ENCODE measurements around the gene ARHGEF39. TPM values are rescaled to one million over a fixed set of nuclear protein-coding genes. Genes with fewer than 3 reads are reported as not detected.

The ARHGEF39 gene
- total RNA-seq, result 1.2 TPM
- long read RNA-seq, partial matches to known transcripts, result 0 of 1 reads
- long read RNA-seq, other reads (novel, unspliced or antisense), result 1 of 1 reads

DNA sequence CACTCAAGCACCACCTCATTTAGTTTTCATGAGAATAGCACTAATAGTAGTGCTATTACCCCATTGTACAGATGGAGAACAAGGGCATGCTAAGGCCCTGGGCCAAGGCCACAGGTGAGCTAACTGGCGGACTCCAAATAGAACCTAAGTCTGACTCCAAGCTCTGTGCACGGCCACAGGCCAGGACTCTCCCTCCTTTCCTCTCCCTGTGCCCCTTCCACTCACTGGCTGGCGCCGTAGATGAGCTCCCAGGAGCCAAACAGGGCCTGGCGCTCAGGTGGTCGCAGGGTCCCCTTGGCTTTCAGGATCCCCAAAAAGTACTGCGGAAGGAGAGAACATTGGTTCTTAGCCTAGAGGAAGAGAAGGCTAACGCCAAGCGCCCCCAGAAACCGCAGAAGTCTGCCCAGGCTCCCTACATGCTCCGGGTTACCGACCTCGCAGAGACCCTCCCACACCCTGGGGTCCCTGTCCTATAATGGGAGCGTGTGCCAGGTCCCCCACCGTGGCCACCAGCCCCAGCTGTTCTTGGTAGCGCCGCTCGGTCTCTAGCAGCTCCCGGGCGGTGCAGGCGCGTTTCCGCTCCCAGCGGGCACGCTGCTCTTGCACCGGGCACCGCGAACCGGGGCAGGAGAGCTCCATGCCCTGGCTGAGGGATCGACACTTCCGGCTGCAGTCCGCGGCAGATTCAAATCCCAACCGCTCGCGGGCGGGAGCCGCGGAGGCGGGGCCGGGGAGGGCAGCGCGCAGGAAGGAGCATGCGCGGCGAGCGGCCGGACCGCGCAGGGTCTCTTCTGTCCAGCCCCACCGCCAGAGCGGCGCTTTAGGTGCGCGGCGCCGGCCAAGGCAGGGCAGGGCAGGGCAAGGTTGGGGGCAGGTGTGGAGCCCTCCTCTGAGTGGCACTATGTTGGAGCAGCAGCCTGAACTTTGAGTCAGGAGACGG lies at the start of gene ARHGEF39:
TSS of gene ARHGEF39 (minus strand) at position 665 of the 940 bp plus-strand sequence. CDS start at position 639, 26 bp downstream.
- Histone ChIP-seq H3K27ac (peak within 1 kb of the TSS; percentile 69), H3K27me3 (ENCODE audit: low read depth) (no peaks in the 10 kb centered on the region), H3K4me3 (peak within 1 kb of the TSS; percentile 63), H3K9me3 (no peaks in the 10 kb centered on the region), H3K4me1 (peaks cover 30% of the 10 kb centered on the region), H3K36me3 (peaks cover 20% of the 10 kb centered on the region)
- intact Hi-C loops (cut with DNase I), result no loop called here
- DNase-seq, result peak; percentile 87
- peak; percentile 92 to 96 for ATAC-seq
- TF ChIP-seq CTCF (IDR thresholded peaks at IDR 0.05), result peak; percentile 22

DNA sequence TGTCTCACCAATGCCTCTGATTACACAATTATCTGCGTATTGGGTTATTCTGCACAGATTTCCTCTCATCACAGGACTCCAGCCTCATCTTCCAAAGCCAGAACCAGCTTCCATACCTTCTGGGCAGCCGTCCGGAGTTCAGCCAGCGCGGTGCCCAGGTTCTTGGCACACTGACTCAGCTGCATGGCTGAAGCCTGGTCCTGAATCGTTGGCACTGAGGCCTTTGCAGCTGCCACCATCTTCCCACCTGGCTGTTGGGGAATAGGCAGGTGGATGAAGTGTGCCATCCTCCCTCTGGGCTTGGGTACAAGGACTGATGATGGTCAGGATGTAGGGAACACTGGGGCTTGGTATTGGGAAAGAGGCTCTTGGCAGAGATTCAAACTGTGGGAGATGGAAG lies 49.1 kb upstream of the ARHGEF39 start:
- H3K4me3 ChIP-seq, result no peak overlapping the region
- H3K9me3 ChIP-seq, result no peaks in the 10 kb centered on the region
- H3K27ac ChIP-seq, result no peak overlapping the region
- ATAC-seq (no peak), DNase-seq (no peak)
- peaks cover 100% of the 10 kb centered on the region for H3K36me3 ChIP-seq
- no peaks in the 10 kb centered on the region for H3K27me3 ChIP-seq (ENCODE audit: low read depth)
- no peaks in the 10 kb centered on the region for H3K4me1 ChIP-seq
- intact Hi-C loops (cut with DNase I), result no loop called here
- TF ChIP-seq CTCF (IDR thresholded peaks at IDR 0.05), result no peak

GRCh38 chr9:35713578-35713977 lies 48.6 kb upstream of the ARHGEF39 start:
- H3K36me3 ChIP-seq, result peaks cover 100% of the 10 kb centered on the region
- H3K4me3 ChIP-seq, result no peak overlapping the region
- intact Hi-C loops (cut with DNase I), result no loop called here
- no peak for TF ChIP-seq CTCF (IDR thresholded peaks at IDR 0.05)
- H3K27ac ChIP-seq, result no peak overlapping the region
- no peaks in the 10 kb centered on the region for H3K27me3 ChIP-seq (ENCODE audit: low read depth)
- no peak for ATAC-seq
- no peaks in the 10 kb centered on the region for H3K9me3 ChIP-seq
- no peaks in the 10 kb centered on the region for H3K4me1 ChIP-seq
- no peak for DNase-seq

GRCh38 chr9:35712762-35713400 lies 47.9 kb upstream of the ARHGEF39 start:
- Histone ChIP-seq H3K27ac (no peak overlapping the region), H3K4me3 (no peak overlapping the region), H3K27me3 (ENCODE audit: low read depth) (no peaks in the 10 kb centered on the region), H3K4me1 (no peaks in the 10 kb centered on the region), H3K9me3 (no peaks in the 10 kb centered on the region), H3K36me3 (peaks cover 100% of the 10 kb centered on the region)
- ATAC-seq (no peak), DNase-seq (no peak)
- TF ChIP-seq CTCF (IDR thresholded peaks at IDR 0.05), result no peak
- intact Hi-C loops (cut with DNase I), result no loop called here

GRCh38 chr9:35711501-35712428 lies 46.8 kb upstream of the ARHGEF39 start:
- H3K36me3 ChIP-seq, result peaks cover 100% of the 10 kb centered on the region
- intact Hi-C loops (cut with DNase I), result no loop called here
- H3K27ac ChIP-seq, result no peak overlapping the region
- TF ChIP-seq CTCF (IDR thresholded peaks at IDR 0.05), result no peak
- H3K4me3 ChIP-seq, result no peak overlapping the region
- DNase-seq (no peak), ATAC-seq (no peak)
- no peaks in the 10 kb centered on the region for H3K9me3 ChIP-seq
- no peaks in the 10 kb centered on the region for H3K27me3 ChIP-seq (ENCODE audit: low read depth)
- H3K4me1 ChIP-seq, result no peaks in the 10 kb centered on the region

All from lower lobe of right lung (tissue), 2 donors.